ENCODE results near the gene DDAH2.

The DDAH2 gene

DNA sequence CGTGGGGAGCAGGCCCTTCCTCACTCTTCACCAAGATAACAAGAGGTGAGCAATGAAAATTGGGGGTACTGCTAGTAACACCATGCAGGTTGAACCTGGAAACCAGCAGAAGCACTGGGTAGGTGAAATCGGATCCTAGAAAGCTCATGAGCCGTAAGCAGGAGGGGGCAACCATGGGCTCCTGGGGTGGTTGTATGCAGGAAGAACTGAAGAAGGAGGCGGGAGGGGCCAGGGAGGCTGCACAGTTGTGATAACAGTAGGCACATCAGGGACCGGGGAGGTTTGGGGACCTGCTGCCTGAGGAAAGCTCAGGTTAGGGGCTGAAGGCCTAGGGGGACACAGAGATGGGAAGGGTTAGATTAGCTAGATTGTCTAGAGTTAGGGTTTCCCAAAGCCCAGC lies 42.6 kb downstream of the DDAH2 start:
- Histone ChIP-seq H3K27me3 (ENCODE audit: control insufficient read depth, insufficient read depth, low read length) (no peaks in the 10 kb centered on the region), H3K4me1 (ENCODE audit: control insufficient read depth, insufficient read depth, low read length) (no peaks in the 10 kb centered on the region), H3K36me3 (ENCODE audit: control insufficient read depth, insufficient read depth, low read length) (peaks cover 37% of the 10 kb centered on the region), H3K4me3 (ENCODE audit: low read length) (no peak overlapping the region), H3K27ac (ENCODE audit: low read depth, low read length) (no peak overlapping the region), H3K9ac (ENCODE audit: low read length) (no peak overlapping the region)

DNA sequence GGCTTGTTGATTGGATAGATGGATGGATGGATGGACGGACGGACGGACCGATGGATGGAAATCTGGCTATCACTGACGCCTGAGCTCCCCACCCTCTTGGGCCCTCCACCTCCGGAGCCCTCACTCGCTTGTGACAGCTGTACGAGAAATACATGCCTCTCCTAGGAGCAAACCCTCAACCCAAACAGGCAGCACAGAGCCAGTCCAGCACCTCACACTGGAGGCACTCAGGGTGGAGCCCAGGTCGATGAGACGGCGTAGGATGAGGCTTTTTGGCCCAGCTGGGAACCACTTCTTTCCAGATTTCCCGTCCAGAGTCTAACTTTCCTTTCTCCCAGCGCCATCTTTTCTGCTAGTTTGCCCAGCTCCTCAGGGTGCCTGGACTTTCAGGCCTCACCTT lies 45.5 kb downstream of the DDAH2 start:
- Histone ChIP-seq H3K27me3 (ENCODE audit: control insufficient read depth, insufficient read depth, low read length) (no peaks in the 10 kb centered on the region), H3K27ac (ENCODE audit: low read depth, low read length) (no peak overlapping the region), H3K4me3 (ENCODE audit: low read length) (peak overlapping the region; percentile 52), H3K36me3 (ENCODE audit: control insufficient read depth, insufficient read depth, low read length) (peaks cover 24% of the 10 kb centered on the region), H3K4me1 (ENCODE audit: control insufficient read depth, insufficient read depth, low read length) (peaks cover 8% of the 10 kb centered on the region), H3K9ac (ENCODE audit: low read length) (no peak overlapping the region)

DNA sequence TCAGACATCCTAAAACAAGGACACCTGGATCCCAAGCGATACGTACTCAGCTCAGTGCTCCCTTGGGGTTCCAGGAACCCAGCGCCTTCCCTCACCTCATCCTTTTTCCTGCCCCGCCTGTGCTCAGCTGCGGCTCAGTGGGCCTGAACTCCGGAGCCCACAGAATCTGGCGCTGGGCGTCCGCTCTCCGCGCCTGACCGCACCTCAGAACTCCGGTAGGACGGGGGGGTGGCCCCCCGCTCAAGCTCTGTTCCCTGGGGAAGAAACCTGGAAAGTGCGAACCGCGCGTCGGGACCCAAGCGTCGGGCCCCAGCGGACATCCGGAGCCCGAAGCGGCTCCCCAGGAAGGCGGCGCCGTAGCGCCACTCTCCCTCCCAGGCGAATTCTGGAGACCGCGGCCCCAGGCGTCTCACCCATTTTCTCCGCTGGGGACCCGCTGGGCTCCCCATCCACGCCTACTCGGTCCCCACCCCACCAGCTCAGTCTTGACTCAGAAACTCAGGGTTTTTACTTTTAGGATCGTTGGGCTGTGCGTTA lies 47.9 kb downstream of the DDAH2 start:
- peak overlapping the region; percentile 50 for H3K27ac ChIP-seq (ENCODE audit: low read depth, low read length)
- peaks cover 4% of the 10 kb centered on the region for H3K36me3 ChIP-seq (ENCODE audit: control insufficient read depth, insufficient read depth, low read length)
- H3K27me3 ChIP-seq (ENCODE audit: control insufficient read depth, insufficient read depth, low read length) = no peaks in the 10 kb centered on the region
- peaks cover 8% of the 10 kb centered on the region for H3K4me1 ChIP-seq (ENCODE audit: control insufficient read depth, insufficient read depth, low read length)
- H3K9ac ChIP-seq (ENCODE audit: low read length) = peak overlapping the region; percentile 84
- H3K4me3 ChIP-seq (ENCODE audit: low read length) = peak overlapping the region; percentile 75

DNA sequence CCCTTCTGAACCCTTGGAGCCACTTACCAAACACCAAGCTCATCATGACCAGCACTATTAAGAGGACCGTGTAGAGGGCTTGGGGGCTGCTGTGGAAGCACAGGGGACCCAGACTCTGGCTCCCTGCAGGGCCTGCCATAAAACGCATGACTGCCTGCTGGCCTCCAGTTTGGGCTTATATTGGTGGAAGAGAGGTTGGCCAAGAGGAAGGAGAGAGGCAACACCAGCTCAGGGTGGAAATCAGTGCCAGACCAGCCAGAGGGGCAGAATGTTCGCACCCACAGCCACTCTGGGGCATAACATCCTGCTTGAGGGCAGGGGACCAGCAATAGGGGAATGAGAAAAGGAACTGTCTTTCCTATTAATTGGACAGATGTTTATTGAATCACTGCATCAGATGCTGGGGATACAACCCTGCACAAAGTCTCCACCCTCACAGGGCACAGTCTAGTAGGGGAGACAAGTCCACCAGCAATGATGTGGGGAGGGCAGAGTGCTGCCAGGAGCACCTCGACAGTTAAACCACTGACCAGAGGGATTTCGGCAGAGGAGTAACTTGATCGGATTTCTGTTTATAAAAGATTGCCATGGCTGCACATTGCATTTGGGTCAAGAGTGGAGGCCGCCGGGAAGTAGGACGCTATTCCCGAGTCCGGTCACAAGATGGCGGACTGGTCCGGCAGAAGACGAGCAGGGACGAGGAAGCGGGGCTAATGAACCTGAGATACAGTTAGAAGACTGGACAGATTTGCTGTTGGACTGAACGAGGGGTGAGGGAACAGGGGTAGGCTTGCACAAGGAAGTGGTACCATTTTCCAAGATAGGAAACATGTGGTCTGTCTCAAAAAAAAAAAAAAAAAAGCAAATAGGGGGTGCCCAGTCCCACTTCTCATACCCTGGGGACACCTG lies 48.6 kb downstream of the DDAH2 start, which contains the start of gene LY6G5C:
Gene LY6G5C, minus strand, starts transcription at position 842 of the 909 bp plus-strand sequence. Its CDS starts 694 bp downstream, at position 148.
- peaks cover 8% of the 10 kb centered on the region for H3K4me1 ChIP-seq (ENCODE audit: control insufficient read depth, insufficient read depth, low read length)
- peak within 1 kb of the TSS; percentile 75 for H3K4me3 ChIP-seq (ENCODE audit: low read length)
- H3K27ac ChIP-seq (ENCODE audit: low read depth, low read length) = peak within 1 kb of the TSS; percentile 50
- no peaks in the 10 kb centered on the region for H3K27me3 ChIP-seq (ENCODE audit: control insufficient read depth, insufficient read depth, low read length)
- peak within 1 kb of the TSS; percentile 84 for H3K9ac ChIP-seq (ENCODE audit: low read length)
- no peaks in the 10 kb centered on the region for H3K36me3 ChIP-seq (ENCODE audit: control insufficient read depth, insufficient read depth, low read length)

DNA sequence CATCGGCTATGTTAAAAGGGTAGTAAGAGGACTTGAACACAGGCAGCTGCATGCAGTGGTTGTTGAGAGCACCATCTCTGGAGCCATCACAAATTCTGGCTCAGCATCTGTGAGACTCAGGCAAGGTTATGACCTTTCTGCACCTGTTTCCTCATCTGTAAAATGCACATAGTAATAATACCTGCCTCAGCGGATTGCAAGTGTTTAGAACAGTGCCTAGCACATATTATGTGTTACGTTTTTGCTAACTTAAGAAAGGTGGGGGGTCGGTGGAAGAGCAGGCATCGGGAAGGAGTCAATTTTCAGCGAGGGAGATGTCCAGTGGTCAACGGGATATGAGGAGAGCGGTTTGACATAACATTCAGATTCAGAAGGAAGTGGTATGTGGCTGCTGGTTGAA lies 51.1 kb downstream of the DDAH2 start:
- no peak overlapping the region for H3K4me3 ChIP-seq (ENCODE audit: low read length)
- no peaks in the 10 kb centered on the region for H3K27me3 ChIP-seq (ENCODE audit: control insufficient read depth, insufficient read depth, low read length)
- H3K9ac ChIP-seq (ENCODE audit: low read length) = no peak overlapping the region
- no peak overlapping the region for H3K27ac ChIP-seq (ENCODE audit: low read depth, low read length)
- H3K4me1 ChIP-seq (ENCODE audit: control insufficient read depth, insufficient read depth, low read length) = peaks cover 8% of the 10 kb centered on the region
- peaks cover 3% of the 10 kb centered on the region for H3K36me3 ChIP-seq (ENCODE audit: control insufficient read depth, insufficient read depth, low read length)

Measured in rectal smooth muscle tissue (tissue), 1 donor.